OCI-LY7 (cell line): ENCODE results near the gene SMARCAL1. TPM values are rescaled to one million over a fixed set of nuclear protein-coding genes. Genes with fewer than 3 reads are reported as not detected.

ENCODE experiments used
- BruUV-seq: library from RNA; stranded (reverse); fragments of 400-500 nt; replicated peaks from 2 replicates; lab custom pipeline; 2021; lab: Mats Ljungman, UMichigan
- CTCF ChIA-PET: fragments of 300-600 bp; sonication (Branson Sonifier 250); formaldehyde crosslinking; loops from one replicate; lab custom pipeline; 2022; ENCODE audit warnings: antibody characterized with exemption; ENCODE audit not compliant: unreplicated experiment; lab: Charles Lee
- POLR2A ChIA-PET: fragments of 300-600 bp; sonication (Branson Sonifier 250); formaldehyde crosslinking; loops from one replicate; lab custom pipeline; 2022; ENCODE audit warnings: antibody characterized with exemption; lab: Charles Lee
- DNase-seq: peaks from one replicate; pipeline ENCODE4 v3.0.0-alpha.2; 2015; ENCODE audit warnings: low spot score
- H2AFZ ChIP-seq: fragments of 200-600 bp; sonication (generic), shearing (Covaris generic); 2 replicates; pipeline ENCODE4 v1.6.1; 2014; ENCODE audit warnings: mild to moderate bottlenecking, antibody characterized with exemption, low read length, moderate library complexity
- H3K27ac ChIP-seq: fragments of 200-600 bp; sonication (generic); 2 replicates; pipeline ENCODE4 v1.5.1; 2014; ENCODE audit warnings: mixed run types, low read depth, mild to moderate bottlenecking, moderate library complexity, low read length, inconsistent platforms; ENCODE audit not compliant: poor library complexity, severe bottlenecking
- H3K36me3 ChIP-seq: fragments of 200-600 bp; sonication (generic); 2 replicates; pipeline ENCODE4 v1.6.1; 2014; ENCODE audit warnings: mild to moderate bottlenecking, antibody characterized with exemption, low read length, moderate library complexity, mixed read lengths; ENCODE audit not compliant: insufficient read depth
- H3K4me1 ChIP-seq: fragments of 200-600 bp; sonication (generic); 2 replicates; pipeline ENCODE4 v1.5.1; 2014; ENCODE audit warnings: mild to moderate bottlenecking, low read length; ENCODE audit not compliant: insufficient read depth, poor library complexity, severe bottlenecking
- H3K4me2 ChIP-seq: fragments of 200-600 bp; sonication (generic); 2 replicates; pipeline ENCODE4 v1.6.1; 2014; ENCODE audit warnings: mild to moderate bottlenecking, low read length
- H3K4me3 ChIP-seq: fragments of 200-600 bp; sonication (generic); 2 replicates; pipeline ENCODE4 v1.5.1; 2014; ENCODE audit warnings: mild to moderate bottlenecking, low read depth, low read length; ENCODE audit not compliant: poor library complexity, severe bottlenecking
- H3K79me2 ChIP-seq: fragments of 200-600 bp; sonication (generic); 2 replicates; pipeline ENCODE4 v1.6.1; 2016; ENCODE audit warnings: low read depth, mild to moderate bottlenecking, low read length, moderate library complexity, mixed read lengths; ENCODE audit not compliant: insufficient read depth
- H3K9me2 ChIP-seq: fragments of 200-600 bp; sonication (generic); 2 replicates; pipeline ENCODE4 v1.6.1; 2016; ENCODE audit warnings: mild to moderate bottlenecking, low read length, mixed read lengths; ENCODE audit not compliant: insufficient read depth
- H3K9me3 ChIP-seq: fragments of 200-600 bp; sonication (generic); 2 replicates; pipeline ENCODE4 v1.6.1; 2014; ENCODE audit warnings: mild to moderate bottlenecking, mixed run types, low read length, mixed read lengths
- H4K20me1 ChIP-seq: fragments of 200-600 bp; sonication (generic); 2 replicates; pipeline ENCODE4 v1.6.1; 2014; ENCODE audit warnings: mild to moderate bottlenecking, antibody characterized with exemption, low read length, moderate library complexity, mixed read lengths; ENCODE audit not compliant: insufficient read depth
- CTCF ChIP-seq: fragments of 200-600 bp; sonication (generic); conservative IDR thresholded peaks from 2 replicates; pipeline ENCODE4 v1.5.1; 2014; ENCODE audit warnings: mild to moderate bottlenecking, antibody characterized with exemption, low read length, moderate library complexity, mixed read lengths
- EZH2phosphoT487 ChIP-seq: fragments of 200-600 bp; sonication (generic); IDR thresholded peaks from 2 replicates; pipeline ENCODE4 v1.6.1; 2018; ENCODE audit warnings: low read depth, borderline replicate concordance, mild to moderate bottlenecking, mixed run types, antibody characterized with exemption, low read length, moderate library complexity, mixed read lengths
- intact Hi-C: fragments of 100-400 bp; cut with micrococcal nuclease; formaldehyde crosslinking; loops from one replicate; pipeline ENCODE4 v1.10.0; 2022; ENCODE audit not compliant: unreplicated experiment
- total RNA-seq, 2 experiments: library from RNA; depleted of rRNA in 1 of 2; stranded (reverse); fragments of >200 nt in 1 of 2; shearing (Covaris generic) in 1 of 2; gene quantifications; 2 replicates each; pipeline ENCODE4 v1.2.3, GENCODE V29; 2014 to 2022

Gene SMARCAL1
- total RNA-seq, 2 experiments from 2014 or later = 12.2 to 26.1 TPM

- no TSS peak for BruUV-seq
- peaks cover 18% of the 10 kb centered on the region; the same call in 1 of the 2 replicates for H3K9me3 ChIP-seq
- intact Hi-C loops = no loop called here
- no peak for DNase-seq
- no peaks in the 10 kb centered on the region for H3K4me1 ChIP-seq
- ChIA-PET CTCF (no interaction called here), POLR2A (interaction anchor here (0.9 to 1.4 kb wide), 3 partner anchors 10 to 50 kb away, joined by 3 to 4 read pairs (median 3); no protein-coding TSS in a partner anchor)
- H3K79me2 ChIP-seq = no peaks in the 10 kb centered on the region
- TF ChIP-seq EZH2phosphoT487 (no peak), CTCF (no peak)
- no peak overlapping the region for H3K4me3 ChIP-seq
- no peak overlapping the region for H2AFZ ChIP-seq
- no peak overlapping the region for H3K4me2 ChIP-seq
- H4K20me1 ChIP-seq = no peaks in the 10 kb centered on the region
- H3K9me2 ChIP-seq = no peaks in the 10 kb centered on the region
- no peak overlapping the region for H3K27ac ChIP-seq
- peaks cover 76% of the 10 kb centered on the region for H3K36me3 ChIP-seq
Measured at GRCh38 chr2:216428618-216429350, 16.5 kb downstream of the SMARCAL1 start.

GRCh38 chr2:216429428-216429827 lies 17.1 kb downstream of the SMARCAL1 start:
- intact Hi-C loops = no loop called here
- Histone ChIP-seq H3K4me1 (no peaks in the 10 kb centered on the region), H2AFZ (no peak overlapping the region), H3K9me2 (no peaks in the 10 kb centered on the region), H4K20me1 (no peaks in the 10 kb centered on the region), H3K4me3 (no peak overlapping the region), H3K36me3 (peaks cover 74% of the 10 kb centered on the region), H3K9me3 (peaks cover 17% of the 10 kb centered on the region; the same call in 1 of the 2 replicates), H3K4me2 (no peak overlapping the region), H3K79me2 (no peaks in the 10 kb centered on the region), H3K27ac (no peak overlapping the region)
- TF ChIP-seq EZH2phosphoT487 = no peak
- no peak for TF ChIP-seq CTCF
- no peak for DNase-seq
- POLR2A ChIA-PET = interaction anchor here (0.5 to 1.4 kb wide), 3 partner anchors 10 to 51 kb away, joined by 3 to 4 read pairs (median 3); no protein-coding TSS in a partner anchor
- CTCF ChIA-PET = no interaction called here
- no TSS peak for BruUV-seq
